Transverse colon (tissue), 4 donors: ENCODE results near the gene NHS. TPM values are rescaled to one million over a fixed set of nuclear protein-coding genes. Genes with fewer than 3 reads are reported as not detected.

ENCODE experiments used
- DNase-seq: peaks from one replicate; pipeline ENCODE4 v3.0.0-alpha.2; 2019
- H3K27ac ChIP-seq, 4 donors: fragments of 200-600 bp; sonication (generic); 2 replicates each; pipeline ENCODE4 v1.5.1; 2016 to 2018; ENCODE audit warnings: inconsistent platforms in 4 of 4
- H3K27me3 ChIP-seq: fragments of 200-600 bp; sonication (generic); 2 replicates; pipeline ENCODE4 v1.5.1; 2017; ENCODE audit warnings: inconsistent platforms
- H3K36me3 ChIP-seq, 4 donors: fragments of 200-600 bp; sonication (generic); 2 replicates each; pipeline ENCODE4 v1.5.1; 2017 to 2019; ENCODE audit warnings: inconsistent platforms in 4 of 4
- H3K4me1 ChIP-seq, 4 donors: fragments of 200-600 bp; sonication (generic); 2 replicates each; pipeline ENCODE4 v1.5.1; 2017 to 2020; ENCODE audit warnings: inconsistent platforms in 4 of 4
- H3K4me3 ChIP-seq, 4 donors: fragments of 200-600 bp; sonication (generic); 1 replicate in 1 of 4; 2 replicates in 3 of 4; pipeline versions ENCODE4 v1.5.1 to v1.6.1; 2017 to 2019; ENCODE audit warnings: inconsistent platforms in 4 of 4
- H3K9me3 ChIP-seq, 2 donors: fragments of 200-600 bp; sonication (generic); 2 replicates each; pipeline ENCODE4 v1.5.1; 2017 to 2019; ENCODE audit warnings: inconsistent platforms in 2 of 2
- CTCF ChIP-seq, 5 experiments: fragments of 200-600 bp in 3 of 5; fragments of 450-650 bp in 2 of 5; sonication (generic) in 3 of 5; IDR thresholded peaks; 1 replicate in 2 of 5; 2 replicates in 3 of 5; pipeline ENCODE4 v1.5.1; 2016 to 2017; ENCODE audit warnings: antibody characterized with exemption in 5 of 5, inconsistent platforms in 3 of 5, mild to moderate bottlenecking in 2 of 5, moderate library complexity in 1 of 5
- EP300 ChIP-seq: sonication (generic); formaldehyde crosslinking; IDR thresholded peaks from one replicate; pipeline ENCODE4 v1.6.1; 2017; ENCODE audit warnings: antibody characterized with exemption, low read depth
- POLR2A ChIP-seq: fragments of 450-650 bp; IDR thresholded peaks from one replicate; pipeline ENCODE4 v1.6.1; 2016; ENCODE audit warnings: antibody characterized with exemption, mild to moderate bottlenecking, moderate library complexity
- POLR2AphosphoS5 ChIP-seq, 3 donors: sonication (generic); formaldehyde crosslinking; IDR thresholded peaks; one replicate each; pipeline ENCODE4 v1.6.1; 2016; ENCODE audit warnings: antibody characterized with exemption in 3 of 3
- WGBS, 2 donors: methylation state at CpG; one replicate each; pipeline ENCODE4 v1.1.5; 2018; ENCODE audit warnings: low coverage in 1 of 2; 5-methylcytosine and 5-hydroxymethylcytosine counted together
- in situ Hi-C, 4 donors: fragments of 200-750 bp; cut with MboI; loops; one replicate each; pipeline versions ENCODE4 v1.15.0 to v1.15.1; 2017; ENCODE audit warnings: low sequenced_read_pairs in 3 of 4, low pct_ligation_motif_present in 1 of 4, low pct_unique_long_range_greater_than_20kb in 1 of 4
- intact Hi-C: fragments of 100-400 bp; cut with DNase I; formaldehyde crosslinking; loops from one replicate; pipeline ENCODE4 v1.15.1; 2023; ENCODE audit warnings: low total_unique reads
- small RNA-seq, 4 donors: library from RNA; depleted of rRNA; stranded (forward); fragments of <200 nt; gene quantifications; one replicate each; pipeline ENCODE3, GENCODE V24; 2016
- total RNA-seq, 4 donors: library from RNA; depleted of rRNA; stranded (reverse); fragments of >200 nt; gene quantifications; one replicate each; pipeline ENCODE4 v1.1.0, GENCODE V29; 2016

The NHS gene
- total RNA-seq, 4 donors from 2014 or later, result 1.2 to 10.7 (median 5.0) TPM

- H3K27me3 ChIP-seq, result no peaks in the 10 kb centered on the region
- intact Hi-C loops (no loop called here), in situ Hi-C loops (no loop called here)
- TF ChIP-seq POLR2A (no peak), EP300 (no peak), CTCF (IDR thresholded peaks at IDR 0.05) (no peak), POLR2AphosphoS5 (IDR thresholded peaks at IDR 0.05) (no peak)
- H3K4me1 ChIP-seq, result no peaks in the 10 kb centered on the region
- no peaks in the 10 kb centered on the region for H3K9me3 ChIP-seq
- no peaks in the 10 kb centered on the region for H3K36me3 ChIP-seq
- DNase-seq, result no peak
- 85% methylated on average over 2 of the region's 2 CpGs; no CpG with 5 or more reads in 1 of the 2 donors for WGBS, 2 donors
- no peak overlapping the region for H3K4me3 ChIP-seq
- no peak overlapping the region for H3K27ac ChIP-seq
Measured at GRCh38 chrX:17778997-17779396, 404.0 kb downstream of the NHS start.

GRCh38 chrX:17779434-17779833 is 404.4 kb downstream of the NHS start:
- no peak for DNase-seq
- H3K36me3 ChIP-seq, result no peaks in the 10 kb centered on the region
- intact Hi-C loops (no loop called here), in situ Hi-C loops (no loop called here)
- no peaks in the 10 kb centered on the region for H3K9me3 ChIP-seq
- no peak for TF ChIP-seq POLR2AphosphoS5 (IDR thresholded peaks at IDR 0.05)
- TF ChIP-seq POLR2A, result no peak
- no peak for TF ChIP-seq CTCF (IDR thresholded peaks at IDR 0.05)
- no peak for TF ChIP-seq EP300
- H3K4me3 ChIP-seq, result no peak overlapping the region
- H3K27ac ChIP-seq, result no peak overlapping the region
- no peaks in the 10 kb centered on the region for H3K27me3 ChIP-seq
- WGBS, 2 donors, result 43 to 77% methylated on average over 1 to 4 of the region's 4 CpGs
- H3K4me1 ChIP-seq, result no peaks in the 10 kb centered on the region

Small RNA genes lying within 50 kb of the gene (small RNA-seq; reads per million reads assigned to genes)
- gene MIR4768 (0 to 0.14 (median 0) reads per million in 4 donors), gene RF01210 (0 reads per million in 4 donors)
